Loucy (cell line): Measurements from ENCODE around the gene LPGAT1.

Source experiments
- H2AFZ ChIP-seq: fragments of 200-600 bp; sonication (generic); 2 replicates; pipeline ENCODE4 v1.6.0; 2016; ENCODE audit warnings: antibody characterized with exemption, mild to moderate bottlenecking, low read length, moderate library complexity
- H3F3A ChIP-seq: fragments of 200-600 bp; 2 replicates; pipeline ENCODE4 v1.6.0; 2016; ENCODE audit warnings: antibody characterized with exemption, low read depth, mild to moderate bottlenecking
- H3K27me3 ChIP-seq: fragments of 200-600 bp; sonication (generic); 2 replicates; pipeline ENCODE4 v1.6.1; 2014; ENCODE audit warnings: low read length, mild to moderate bottlenecking; ENCODE audit not compliant: insufficient read depth, poor library complexity, severe bottlenecking
- H3K36me3 ChIP-seq: fragments of 200-600 bp; sonication (generic); 2 replicates; pipeline ENCODE4 v1.6.1; 2016; ENCODE audit warnings: low read length; ENCODE audit not compliant: insufficient read depth
- H3K4me1 ChIP-seq: fragments of 200-600 bp; sonication (generic); 2 replicates; pipeline ENCODE4 v1.5.1; 2014; ENCODE audit warnings: low read length, mild to moderate bottlenecking; ENCODE audit not compliant: insufficient read depth, poor library complexity, severe bottlenecking
- H3K4me2 ChIP-seq: fragments of 200-600 bp; sonication (generic); 2 replicates; pipeline ENCODE4 v1.6.0; 2014; ENCODE audit warnings: antibody characterized with exemption, low read length, low read depth, mild to moderate bottlenecking; ENCODE audit not compliant: poor library complexity, severe bottlenecking
- H3K4me3 ChIP-seq: fragments of 200-600 bp; sonication (generic); 2 replicates; pipeline ENCODE4 v1.5.1; 2014; ENCODE audit warnings: low read length, mild to moderate bottlenecking, mixed read lengths; ENCODE audit not compliant: poor library complexity, severe bottlenecking
- H3K79me2 ChIP-seq: fragments of 200-600 bp; sonication (generic); 2 replicates; pipeline ENCODE4 v1.6.1; 2014; ENCODE audit warnings: low read length; ENCODE audit not compliant: insufficient read depth
- H3K9ac ChIP-seq: fragments of 200-600 bp; sonication (generic); 2 replicates; pipeline ENCODE4 v1.6.0; 2014; ENCODE audit warnings: mild to moderate bottlenecking, low read depth, low read length, moderate library complexity; ENCODE audit not compliant: poor library complexity, severe bottlenecking
- H3K9me2 ChIP-seq: fragments of 200-600 bp; sonication (generic); replicated peaks from 2 replicates; pipeline ENCODE4 v1.6.1; 2016; ENCODE audit warnings: low read depth, low read length, mixed read lengths
- H3K9me3 ChIP-seq: fragments of 200-600 bp; sonication (generic); 2 replicates; pipeline ENCODE4 v1.6.1; 2014; ENCODE audit warnings: mild to moderate bottlenecking, antibody characterized with exemption, low read length, low read depth; ENCODE audit not compliant: insufficient read depth
- H4K20me1 ChIP-seq: fragments of 200-600 bp; sonication (generic); 2 replicates; pipeline ENCODE4 v1.6.0; 2014; ENCODE audit warnings: antibody characterized with exemption, low read length, mild to moderate bottlenecking; ENCODE audit not compliant: insufficient read depth, poor library complexity, severe bottlenecking
- CTCF ChIP-seq: fragments of 200-600 bp; sonication (generic); conservative IDR thresholded peaks from 2 replicates; pipeline ENCODE4 v1.5.1; 2014; ENCODE audit warnings: mild to moderate bottlenecking, antibody characterized with exemption, low read length
- EZH2phosphoT487 ChIP-seq: fragments of 200-600 bp; IDR thresholded peaks from 2 replicates; pipeline ENCODE4 v1.6.1; 2018; ENCODE audit warnings: antibody characterized with exemption, mild to moderate bottlenecking, moderate library complexity, borderline replicate concordance

The LPGAT1 gene

GRCh38 chr1:211701733-211702132 is 128.8 kb downstream of the LPGAT1 start:
- Histone ChIP-seq H3K9ac (no peak overlapping the region), H3K4me2 (no peak overlapping the region), H2AFZ (no peak overlapping the region), H3K9me3 (no peaks in the 10 kb centered on the region), H3K9me2 (no peaks in the 10 kb centered on the region), H4K20me1 (no peaks in the 10 kb centered on the region), H3K79me2 (no peaks in the 10 kb centered on the region), H3K4me3 (no peak overlapping the region), H3F3A (0 out of 2 replicates have a peak, but pooled peaks cover 2% of the 10 kb centered on the region), H3K4me1 (peaks cover 9% of the 10 kb centered on the region), H3K36me3 (no peaks in the 10 kb centered on the region), H3K27me3 (no peaks in the 10 kb centered on the region)
- TF ChIP-seq EZH2phosphoT487 (no peak), CTCF (no peak)

GRCh38 chr1:211699059-211699458 is 131.5 kb downstream of the LPGAT1 start:
- Histone ChIP-seq H3K4me3 (no peak overlapping the region), H2AFZ (no peak overlapping the region), H3K27me3 (no peaks in the 10 kb centered on the region), H4K20me1 (no peaks in the 10 kb centered on the region), H3K4me2 (no peak overlapping the region), H3F3A (0 out of 2 replicates have a peak, but pooled peaks cover 2% of the 10 kb centered on the region), H3K4me1 (peaks cover 24% of the 10 kb centered on the region), H3K9me2 (no peaks in the 10 kb centered on the region), H3K9me3 (no peaks in the 10 kb centered on the region), H3K79me2 (no peaks in the 10 kb centered on the region), H3K9ac (no peak overlapping the region), H3K36me3 (no peaks in the 10 kb centered on the region)
- no peak for TF ChIP-seq CTCF
- TF ChIP-seq EZH2phosphoT487, result no peak

GRCh38 chr1:211698161-211699026 is 132.2 kb downstream of the LPGAT1 start:
- Histone ChIP-seq H3K9me3 (no peaks in the 10 kb centered on the region), H3K4me2 (no peak overlapping the region), H3K9me2 (no peaks in the 10 kb centered on the region), H4K20me1 (no peaks in the 10 kb centered on the region), H3K4me3 (no peak overlapping the region), H3K79me2 (no peaks in the 10 kb centered on the region), H3K27me3 (no peaks in the 10 kb centered on the region), H3K36me3 (no peaks in the 10 kb centered on the region), H3K4me1 (peaks cover 24% of the 10 kb centered on the region), H3F3A (0 out of 2 replicates have a peak, but pooled peaks cover 2% of the 10 kb centered on the region), H3K9ac (no peak overlapping the region), H2AFZ (no peak overlapping the region)
- TF ChIP-seq EZH2phosphoT487, result no peak
- peak; percentile 97 for TF ChIP-seq CTCF
